A172 (cell line): ENCODE results near the gene ZMIZ1. TPM values are rescaled to one million over a fixed set of nuclear protein-coding genes. Genes with fewer than 3 reads are reported as not detected.
A peak's percentile ranks its signal among the peaks of the same experiment; 100 is the strongest.

Source experiments
- DNase-seq: peaks from one replicate; pipeline ENCODE4 v3.0.0-alpha.2; 2015; ENCODE audit warnings: low spot score
- total RNA-seq: library from RNA; depleted of rRNA; stranded (reverse); fragments of >200 nt; shearing (Covaris generic); gene quantifications from 2 replicates; pipeline ENCODE4 v1.2.3, GENCODE V29; 2014

ZMIZ1 gene
- total RNA-seq, 1 experiment from 2014 or later = 16.6 TPM

DNA sequence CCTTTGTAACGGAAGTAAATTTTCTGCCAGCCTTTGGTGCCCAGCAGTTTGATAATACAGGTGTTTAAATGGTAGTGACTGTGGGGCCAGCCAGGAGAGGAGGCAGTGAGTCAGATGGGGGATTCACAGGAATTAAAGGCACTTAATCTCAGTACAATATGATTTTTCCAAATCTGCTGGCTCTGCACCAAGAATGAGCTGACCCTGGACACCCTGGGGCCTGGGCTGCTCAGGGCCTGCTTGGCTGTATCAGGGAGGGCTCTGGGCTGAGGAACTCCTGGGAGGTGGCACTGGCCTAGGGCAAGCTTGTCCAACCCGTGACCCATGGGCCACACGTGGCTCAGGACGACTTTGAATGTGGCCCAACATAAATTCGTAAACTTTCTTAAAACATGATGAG is 104.1 kb downstream of the ZMIZ1 start:
- no peak for DNase-seq

- no peak for DNase-seq
Measured at GRCh38 chr10:79173582-79174262, 105.0 kb downstream of the ZMIZ1 start.

DNA sequence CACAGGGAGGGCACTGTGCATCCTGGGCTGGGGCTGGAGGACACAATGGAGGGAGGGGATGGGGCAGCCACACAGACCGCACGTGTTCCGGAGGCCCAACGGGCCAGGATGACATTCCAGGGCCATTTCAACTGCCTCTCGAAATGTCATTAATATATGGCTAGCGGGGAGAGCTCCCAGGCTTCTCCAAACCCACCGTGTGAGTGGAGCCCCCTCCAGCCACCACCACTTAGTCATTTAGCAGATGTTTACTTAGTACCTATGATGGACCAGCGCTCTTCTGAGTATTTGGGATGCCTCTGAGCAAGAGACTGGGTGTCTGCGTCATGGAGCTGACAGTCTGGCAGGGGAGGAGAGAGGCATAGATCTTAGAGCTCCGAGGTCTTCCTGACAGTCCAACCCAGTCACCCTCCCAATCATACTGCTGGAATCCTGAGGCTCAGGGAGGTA is 107.3 kb downstream of the ZMIZ1 start:
- no peak for DNase-seq

DNA sequence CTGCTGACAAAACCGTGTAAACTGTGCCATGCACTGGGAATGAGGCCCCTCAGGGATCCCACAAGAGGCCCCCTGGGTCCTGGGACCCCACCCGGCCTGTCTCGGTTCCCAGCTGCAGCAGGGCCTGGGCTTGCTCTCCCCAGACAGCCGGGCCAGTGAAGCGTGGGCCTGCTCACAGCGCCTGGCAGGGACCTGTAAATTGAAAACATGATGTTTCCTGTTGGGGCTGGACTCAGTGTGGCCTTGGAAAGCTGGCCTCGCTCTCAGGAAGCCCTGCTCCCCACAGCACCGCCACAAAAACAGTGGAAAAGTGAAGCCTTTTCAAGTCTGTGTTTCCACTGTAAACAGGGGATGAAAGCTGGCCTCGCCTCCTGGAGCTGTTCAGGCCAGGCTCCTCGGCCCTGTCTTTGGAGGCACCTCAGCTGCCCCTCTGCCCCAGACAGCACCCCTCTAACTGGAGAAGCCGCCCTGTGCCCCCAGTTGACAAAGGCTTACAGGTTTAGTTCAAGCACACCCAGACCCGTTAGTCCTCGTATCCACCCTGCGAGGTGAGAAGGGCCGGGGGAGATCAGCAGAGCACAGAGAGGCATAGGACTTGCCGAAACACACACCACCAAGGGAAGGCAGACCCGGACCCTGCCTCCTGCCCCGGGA is 108.3 kb downstream of the ZMIZ1 start:
- no peak for DNase-seq

DNA sequence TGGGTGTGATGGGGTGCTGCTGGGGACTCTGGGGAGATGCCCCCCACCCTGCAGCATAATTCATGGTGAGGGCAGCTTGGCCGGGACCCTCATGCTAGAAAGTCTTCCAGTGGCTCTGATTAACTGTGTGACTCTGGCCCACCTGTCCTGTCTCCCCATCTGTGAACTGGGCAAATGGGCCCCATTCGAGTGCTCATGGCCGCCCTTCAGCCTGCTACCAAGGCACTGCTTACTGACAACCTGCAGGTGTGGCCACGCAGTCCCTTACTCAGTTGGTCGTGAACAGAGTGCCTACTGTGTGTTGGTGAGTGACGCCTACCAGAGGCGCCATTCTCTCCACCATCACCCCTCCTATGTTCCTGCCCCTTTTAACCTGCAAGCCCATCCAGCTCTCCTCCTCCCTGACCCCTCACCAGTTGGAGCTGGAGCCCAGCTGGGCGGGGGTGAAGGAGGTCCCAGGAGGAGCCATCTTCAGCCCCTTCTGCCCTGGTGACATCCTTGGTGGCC is 109.4 kb downstream of the ZMIZ1 start:
- no peak for DNase-seq

DNA sequence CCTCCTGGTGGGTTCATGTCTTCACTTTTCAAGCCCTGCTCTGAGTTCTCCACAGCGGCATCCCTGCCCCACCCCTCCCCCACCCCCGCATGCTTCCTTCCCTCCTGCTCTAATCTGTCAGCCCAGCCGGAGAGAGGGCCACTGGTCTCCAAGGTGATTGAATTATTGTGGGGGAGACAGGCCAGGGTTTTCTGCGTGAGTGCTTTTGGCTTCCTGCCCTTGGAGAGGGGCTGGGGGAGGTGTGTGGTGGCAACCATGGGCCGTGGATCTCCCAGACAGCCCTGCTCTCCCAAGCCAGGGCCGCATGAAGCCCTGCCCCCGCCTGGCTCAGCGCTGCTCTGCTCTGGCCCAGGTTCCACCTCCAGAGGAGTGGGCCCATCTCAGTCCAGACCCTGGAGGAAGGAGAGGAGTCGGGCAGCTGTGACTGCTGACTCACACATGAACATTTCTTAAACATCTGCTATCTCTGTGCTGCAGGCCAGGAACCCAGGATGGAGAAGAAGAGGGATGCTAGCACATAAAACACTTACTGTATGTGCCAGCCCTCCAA is 109.9 kb downstream of the ZMIZ1 start:
- peak; percentile 65 for DNase-seq

- no peak for DNase-seq
Measured at GRCh38 chr10:79179164-79179956, 110.6 kb downstream of the ZMIZ1 start.

- DNase-seq = no peak
Measured at GRCh38 chr10:79179957-79180309, 111.2 kb downstream of the ZMIZ1 start.

DNA sequence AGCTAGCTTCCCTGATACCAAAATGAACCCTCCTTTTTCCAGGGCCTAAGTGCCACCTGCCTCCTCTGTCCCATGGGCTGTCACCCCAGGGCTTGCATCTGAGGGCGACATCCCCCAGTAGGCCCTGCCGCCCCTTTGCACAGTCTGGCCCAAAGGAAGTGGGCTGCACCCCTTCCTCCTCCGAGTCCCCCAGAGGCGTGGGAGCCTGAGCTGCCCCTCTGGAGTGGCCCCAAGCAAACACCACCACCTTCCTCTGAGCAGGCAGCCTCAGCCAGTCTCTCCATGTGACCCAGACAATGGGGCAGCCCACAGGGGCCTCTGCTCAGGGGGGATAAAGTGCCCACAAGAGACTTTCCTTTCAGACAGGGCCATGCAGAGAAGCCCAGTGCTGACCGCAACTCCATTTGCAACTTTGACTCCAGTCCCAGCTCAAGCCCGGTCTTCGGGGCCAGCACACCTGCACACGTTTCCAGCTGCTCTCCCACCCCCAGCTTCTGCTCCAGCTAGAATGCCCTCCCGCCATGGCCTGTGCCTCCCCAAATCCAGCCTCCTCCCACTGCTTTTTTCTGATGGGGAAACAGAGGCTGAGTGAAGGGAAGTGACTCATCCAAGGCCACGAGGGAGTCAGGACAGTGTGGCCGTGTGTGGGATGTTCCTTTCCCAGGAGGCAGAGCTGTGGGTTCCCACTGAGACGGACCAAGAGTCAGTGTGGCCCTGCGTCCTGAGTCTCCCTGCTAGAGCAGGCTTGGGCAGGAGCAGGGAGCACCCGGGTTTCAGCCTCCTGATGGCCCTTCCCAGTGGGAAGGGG is 111.9 kb downstream of the ZMIZ1 start:
- DNase-seq = no peak

DNA sequence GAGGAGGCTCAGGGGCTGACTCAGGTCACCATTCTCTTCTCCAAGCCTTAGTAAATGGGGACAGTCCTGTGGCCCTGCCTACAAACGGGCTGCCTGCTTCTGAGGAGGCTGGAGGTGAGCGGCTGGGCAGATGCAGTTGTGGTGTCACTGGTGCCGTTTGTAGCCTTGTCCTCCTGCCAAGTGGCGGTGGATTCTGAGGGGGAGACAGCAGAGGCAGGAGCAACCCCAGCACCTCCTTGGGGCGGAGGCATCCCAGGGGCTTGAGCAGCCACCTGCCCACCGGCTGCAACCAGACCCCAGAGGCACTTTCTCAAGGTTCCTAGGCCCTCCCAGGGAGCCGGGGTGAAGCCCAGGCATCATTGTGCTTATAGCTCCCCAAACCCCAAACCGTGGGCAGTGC is 112.5 kb downstream of the ZMIZ1 start:
- DNase-seq = no peak

DNA sequence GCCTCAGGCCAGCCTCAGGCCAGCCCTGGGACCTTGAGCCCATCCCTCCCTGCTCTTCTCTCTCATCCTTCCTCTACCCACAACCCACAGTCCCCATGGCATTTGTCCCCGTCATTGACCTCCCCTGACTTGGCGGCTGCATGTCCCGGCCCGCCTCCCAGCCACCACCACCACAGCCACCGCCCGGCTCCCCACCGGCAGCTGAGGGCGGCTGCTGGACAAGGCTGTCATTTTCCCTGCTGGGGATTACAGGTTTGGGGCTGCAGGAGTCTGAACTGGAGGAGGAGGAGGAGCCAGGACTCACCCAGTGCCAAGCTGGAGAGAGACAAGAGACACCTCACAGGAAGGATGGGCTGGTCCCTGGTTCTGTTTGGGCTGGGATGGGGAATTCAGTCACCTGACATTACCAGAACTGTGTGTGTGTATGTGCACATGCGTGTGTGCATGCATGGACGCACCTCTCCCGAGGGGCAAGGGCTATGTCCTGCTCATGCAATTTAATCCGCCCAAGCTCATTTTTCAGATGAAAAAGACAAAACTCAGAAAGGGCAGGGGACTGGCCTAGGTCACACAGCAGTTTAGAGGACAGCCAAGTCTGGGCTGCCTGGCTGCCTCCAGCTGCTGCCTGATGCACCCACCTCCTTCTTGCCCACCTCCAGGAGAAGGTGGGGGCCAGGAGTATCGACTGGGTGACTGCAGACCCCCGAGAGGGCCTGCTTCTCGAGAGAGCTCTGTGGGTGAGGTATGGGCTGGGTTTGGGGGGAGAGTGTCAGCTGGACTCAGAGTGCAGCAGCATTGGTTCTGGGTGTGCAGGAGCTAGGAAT is 113.1 kb downstream of the ZMIZ1 start:
- DNase-seq = peak; percentile 68

GRCh38 chr10:79182781-79183467 is 114.2 kb downstream of the ZMIZ1 start:
- DNase-seq = peak; percentile 83

DNA sequence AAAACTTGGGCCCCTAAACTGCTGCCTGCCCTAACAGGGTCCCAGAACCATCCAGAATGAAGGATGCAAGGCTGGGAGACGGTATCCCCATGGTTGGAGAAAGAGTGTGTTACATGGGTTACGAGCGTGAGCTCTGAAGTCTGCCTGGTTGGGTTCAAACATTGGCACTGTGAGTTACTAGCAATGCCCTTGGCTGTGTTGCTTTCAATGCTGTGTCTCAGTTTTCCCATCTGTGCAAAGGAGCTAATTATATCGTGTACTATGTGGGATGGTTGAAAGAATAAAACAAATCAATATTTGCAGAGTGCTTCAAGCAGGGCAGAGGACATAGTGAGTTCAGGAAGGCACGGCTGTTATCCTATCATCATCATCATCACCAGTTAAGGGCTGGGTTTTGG is 114.7 kb downstream of the ZMIZ1 start:
- no peak for DNase-seq

DNA sequence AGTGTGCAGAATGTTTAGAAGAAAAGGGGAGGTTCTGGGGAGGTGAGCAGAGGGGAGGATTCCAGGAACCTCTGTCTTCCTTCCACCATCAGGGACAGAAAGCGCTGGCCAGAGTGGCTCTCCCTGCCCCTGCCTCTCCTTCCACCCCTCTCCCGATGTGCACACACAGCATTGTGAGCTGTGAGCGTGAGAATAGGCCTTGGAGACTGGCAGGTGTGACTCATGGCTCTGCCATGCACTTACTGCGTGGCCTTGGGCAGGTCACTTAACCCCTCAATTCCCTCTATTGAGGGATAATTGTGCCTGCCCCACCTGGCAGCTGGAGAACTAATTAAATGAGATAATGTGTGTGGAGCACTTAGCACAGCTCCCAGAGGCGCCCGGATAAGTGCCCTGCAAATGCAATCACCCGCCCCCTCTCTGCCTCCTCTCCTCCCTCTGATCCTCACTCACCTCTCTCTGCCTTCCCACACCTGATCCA is 115.4 kb downstream of the ZMIZ1 start:
- DNase-seq = peak; percentile 93

GRCh38 chr10:79184657-79185056 is 115.9 kb downstream of the ZMIZ1 start:
- no peak for DNase-seq

DNA sequence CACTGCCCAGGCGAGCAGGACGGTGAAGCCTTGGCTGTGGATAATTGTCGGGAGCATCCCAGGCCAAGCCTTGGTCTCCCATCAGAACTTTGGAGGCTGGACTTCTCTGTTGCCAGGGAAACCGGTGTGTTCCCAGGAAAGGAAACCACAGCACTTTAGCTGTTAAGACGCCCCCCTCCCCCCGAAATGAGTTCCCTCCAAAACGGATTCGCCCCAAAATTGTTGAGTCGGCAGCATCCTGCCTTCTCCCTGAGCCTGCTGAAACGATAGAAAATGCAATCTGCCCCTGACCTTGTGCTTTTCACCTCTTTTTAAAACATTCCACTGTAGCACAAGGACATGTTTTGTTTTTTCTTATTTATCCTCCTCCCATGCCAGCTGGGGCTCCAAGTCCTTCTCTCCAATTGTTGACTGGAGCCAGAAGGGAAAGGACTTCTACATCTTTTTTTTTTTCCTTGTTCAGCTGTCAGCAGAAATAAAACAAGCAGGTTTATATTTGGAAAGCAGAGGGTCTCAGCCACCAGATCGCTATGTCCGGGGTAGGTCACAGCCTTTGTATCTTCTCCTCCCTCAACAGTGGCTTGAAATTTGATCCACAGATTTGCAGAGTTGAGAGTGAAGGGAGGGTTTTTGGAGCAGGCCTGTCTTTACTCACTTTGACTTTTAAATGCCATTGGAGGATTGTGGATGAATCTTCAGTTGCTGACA is 116.5 kb downstream of the ZMIZ1 start:
- no peak for DNase-seq

DNA sequence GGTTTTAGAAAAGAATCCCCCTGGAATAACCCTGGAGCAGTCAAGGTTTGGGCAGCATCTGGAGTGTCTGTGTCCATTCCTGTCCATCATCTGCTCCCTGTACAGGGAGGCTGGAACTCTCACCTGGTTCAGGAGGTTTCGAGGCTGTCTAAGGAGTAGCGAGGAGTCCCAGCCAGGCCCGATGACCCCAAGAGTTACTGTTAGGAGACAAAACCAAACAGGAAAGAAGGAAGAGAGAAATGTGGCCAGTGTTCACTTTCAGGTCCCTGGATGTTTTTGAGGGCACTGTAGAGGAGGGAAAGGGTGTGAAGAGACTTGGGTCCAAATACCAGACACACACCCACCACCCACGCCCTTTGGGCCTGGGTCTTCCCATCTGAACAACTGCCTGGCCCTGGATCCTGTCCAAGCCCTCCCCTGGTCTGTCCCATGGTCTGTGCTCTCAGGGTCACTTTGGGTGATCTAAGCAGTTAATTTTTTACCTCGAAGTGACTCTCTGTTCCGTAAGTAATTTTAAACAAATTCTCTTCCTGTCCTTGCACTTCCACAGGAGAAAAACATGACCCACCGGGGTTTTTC is 117.1 kb downstream of the ZMIZ1 start:
- no peak for DNase-seq

- no peak for DNase-seq
Measured at GRCh38 chr10:79186486-79187120, 117.8 kb downstream of the ZMIZ1 start.
